Ovary (tissue), 3 donors: ENCODE results near the gene ZFYVE9.

ENCODE experiments used
- POLR2A ChIP-seq: fragments of 450-650 bp; IDR thresholded peaks from one replicate; pipeline ENCODE4 v1.6.1; 2017; ENCODE audit warnings: antibody characterized with exemption, mild to moderate bottlenecking, moderate library complexity
- TF ChIP-seq, protein P1 (sequence below), 3 donors: fragments of 450-650 bp in 2 of 3; fragments of 200-600 bp in 1 of 3; IDR thresholded peaks; one replicate each; pipeline versions ENCODE4 v1.5.1 to v1.8.0; 2016 to 2022; ENCODE audit warnings: antibody characterized with exemption in 3 of 3, mild to moderate bottlenecking in 1 of 3
- donor health status: DM: no; HTN: no; CAD: no.

DNA sequence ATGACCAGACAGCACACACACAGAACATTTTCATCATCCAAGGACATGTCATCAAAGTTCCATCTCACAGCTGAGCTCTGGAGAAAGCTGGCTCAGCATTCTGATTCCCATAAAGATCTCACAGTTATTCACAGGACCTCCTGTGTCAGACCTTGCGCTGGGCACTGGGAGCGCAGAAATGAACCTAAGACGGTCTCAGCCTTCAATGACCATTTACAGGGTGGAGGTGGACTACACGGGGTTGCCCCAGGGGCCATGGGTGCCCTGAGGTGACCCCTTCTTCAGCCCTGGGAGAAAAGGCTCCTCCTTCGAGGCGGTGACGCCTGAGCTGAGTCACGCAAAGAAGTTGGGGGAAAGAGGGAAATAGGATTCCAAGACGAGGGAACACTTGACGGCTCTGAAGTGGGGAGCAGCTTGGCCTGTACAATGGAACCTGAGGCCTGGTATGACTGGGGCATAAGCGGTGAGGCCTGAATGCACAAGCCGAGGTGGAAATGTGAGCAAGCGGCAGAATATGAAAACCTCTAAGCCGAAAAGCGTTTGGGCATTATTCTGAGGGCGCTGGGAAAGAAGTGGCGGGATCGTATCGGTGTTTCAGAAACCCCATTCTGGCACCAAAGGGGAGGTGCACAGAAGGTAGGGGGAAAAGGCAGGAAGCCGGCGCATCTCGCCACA, 223.3 kb downstream of the ZFYVE9 start:
- no peak for TF ChIP-seq POLR2A
- TF ChIP-seq, protein P1, sequence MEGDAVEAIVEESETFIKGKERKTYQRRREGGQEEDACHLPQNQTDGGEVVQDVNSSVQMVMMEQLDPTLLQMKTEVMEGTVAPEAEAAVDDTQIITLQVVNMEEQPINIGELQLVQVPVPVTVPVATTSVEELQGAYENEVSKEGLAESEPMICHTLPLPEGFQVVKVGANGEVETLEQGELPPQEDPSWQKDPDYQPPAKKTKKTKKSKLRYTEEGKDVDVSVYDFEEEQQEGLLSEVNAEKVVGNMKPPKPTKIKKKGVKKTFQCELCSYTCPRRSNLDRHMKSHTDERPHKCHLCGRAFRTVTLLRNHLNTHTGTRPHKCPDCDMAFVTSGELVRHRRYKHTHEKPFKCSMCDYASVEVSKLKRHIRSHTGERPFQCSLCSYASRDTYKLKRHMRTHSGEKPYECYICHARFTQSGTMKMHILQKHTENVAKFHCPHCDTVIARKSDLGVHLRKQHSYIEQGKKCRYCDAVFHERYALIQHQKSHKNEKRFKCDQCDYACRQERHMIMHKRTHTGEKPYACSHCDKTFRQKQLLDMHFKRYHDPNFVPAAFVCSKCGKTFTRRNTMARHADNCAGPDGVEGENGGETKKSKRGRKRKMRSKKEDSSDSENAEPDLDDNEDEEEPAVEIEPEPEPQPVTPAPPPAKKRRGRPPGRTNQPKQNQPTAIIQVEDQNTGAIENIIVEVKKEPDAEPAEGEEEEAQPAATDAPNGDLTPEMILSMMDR (IDR thresholded peaks at IDR 0.05), result no peak
